HCT116 (cell line): ENCODE results near the gene CABYR. TPM values are rescaled to one million over a fixed set of nuclear protein-coding genes. Genes with fewer than 3 reads are reported as not detected.

Experiments used
- ATAC-seq: fragments of 200-7000 bp; cut with Tn5 transposase; 2 replicates; pipeline ENCODE4 v1.9.1; 2020; ENCODE audit warnings: mild to moderate bottlenecking, moderate library complexity
- BruUV-seq: library from RNA; stranded (reverse); fragments of 400-500 nt; replicated peaks from 2 replicates; lab custom pipeline; 2021; lab: Mats Ljungman, UMichigan
- CTCF ChIA-PET: fragments of 300-600 bp; sonication (Branson Sonifier 250); formaldehyde crosslinking; loops from one replicate; lab custom pipeline; 2021; ENCODE audit warnings: antibody characterized with exemption; lab: Charles Lee
- POLR2A ChIA-PET: fragments of 300-600, 350-600 bp; sonication (Branson Sonifier 250); formaldehyde crosslinking; loops from one replicate; lab custom pipeline; 2021; ENCODE audit warnings: antibody characterized with exemption; lab: Charles Lee
- RAD21 ChIA-PET, 2 experiments: fragments of 300-600 bp; sonication (Branson Sonifier 250); formaldehyde crosslinking; loops; one replicate each; lab custom pipeline; 2023; ENCODE audit warnings: low total read pairs in 2 of 2; ENCODE audit not compliant: uncharacterized antibody in 2 of 2, unreplicated experiment in 2 of 2, low non-redundant PET in 1 of 2; lab: Charles Lee
- DNase-seq: peaks from one replicate; pipeline ENCODE4 v3.0.0-alpha.2; 2010; ENCODE audit warnings: low read depth, low spot score
- H2AFZ ChIP-seq: fragments of 200-600 bp; shearing (Covaris generic), sonication (generic); 2 replicates; pipeline ENCODE4 v1.6.1; 2017; ENCODE audit warnings: low read depth, mixed run types, mixed read lengths, antibody characterized with exemption, low read length; ENCODE audit not compliant: poor library complexity, severe bottlenecking
- H3K27ac ChIP-seq: 2 replicates; pipeline ENCODE4 v1.5.1; 2012; ENCODE audit warnings: low read depth, low read length
- H3K27me3 ChIP-seq: fragments of 200-600 bp; sonication (generic); 2 replicates; pipeline ENCODE4 v1.6.1; 2016; ENCODE audit warnings: mixed run types, low read length, mixed read lengths; ENCODE audit not compliant: insufficient read depth
- H3K36me3 ChIP-seq, 2 experiments: fragments of 200-500 bp in 1 of 2; fragments of 200-600 bp in 1 of 2; sonication (Bioruptor generic) in 1 of 2; sonication (generic) in 1 of 2; 2 replicates each; pipeline versions ENCODE4 v1.5.1 to v1.6.1; 2014 to 2016; ENCODE audit warnings: low read length in 2 of 2, inconsistent platforms in 1 of 2, mixed read lengths in 1 of 2, mixed run types in 1 of 2; ENCODE audit not compliant: insufficient read depth in 2 of 2, control insufficient read depth in 1 of 2
- H3K4me1 ChIP-seq, 2 experiments: fragments of 200-600 bp in 1 of 2; sonication (generic) in 1 of 2; 2 replicates each; pipeline versions ENCODE4 v1.5.1 to v1.6.1; 2012 to 2017; ENCODE audit warnings: low read length in 2 of 2, inconsistent platforms in 1 of 2, mild to moderate bottlenecking in 1 of 2, mixed read lengths in 1 of 2, mixed run types in 1 of 2, moderate library complexity in 1 of 2; ENCODE audit not compliant: insufficient read depth in 2 of 2, control insufficient read depth in 1 of 2
- H3K4me2 ChIP-seq: fragments of 200-600 bp; sonication (generic); 2 replicates; pipeline ENCODE4 v1.6.1; 2017; ENCODE audit warnings: mixed run types, low read length, mixed read lengths
- H3K4me3 ChIP-seq, 2 experiments: fragments of 200-600 bp in 1 of 2; sonication (generic) in 1 of 2; replicated peaks in 1 of 2; 2 replicates each; pipeline ENCODE4 v1.5.1; 2011 to 2016; ENCODE audit warnings: low read length in 2 of 2, control low read depth in 1 of 2, low read depth in 1 of 2, mild to moderate bottlenecking in 1 of 2, mixed read lengths in 1 of 2, mixed run types in 1 of 2
- H3K79me2 ChIP-seq: fragments of 200-600 bp; sonication (generic); 2 replicates; pipeline ENCODE4 v1.6.1; 2017; ENCODE audit warnings: mild to moderate bottlenecking, mixed run types, low read length, moderate library complexity, mixed read lengths; ENCODE audit not compliant: insufficient read depth
- H3K9ac ChIP-seq: fragments of 200-600 bp; sonication (generic); 2 replicates; pipeline ENCODE4 v1.6.1; 2016; ENCODE audit warnings: low read length, mixed read lengths
- H3K9me2 ChIP-seq: fragments of 200-600 bp; sonication (generic), shearing (Covaris generic); 2 replicates; pipeline ENCODE4 v1.6.1; 2017; ENCODE audit warnings: mixed run types, mild to moderate bottlenecking, moderate library complexity; ENCODE audit not compliant: insufficient read depth
- H3K9me3 ChIP-seq, 2 experiments: fragments of 200-500 bp in 1 of 2; fragments of 200-600 bp in 1 of 2; sonication (Bioruptor generic) in 1 of 2; sonication (generic) in 1 of 2; 2 replicates each; pipeline ENCODE4 v1.6.1; 2014 to 2017; ENCODE audit warnings: low read length in 2 of 2, mixed read lengths in 2 of 2, inconsistent platforms in 1 of 2, low read depth in 1 of 2, mild to moderate bottlenecking in 1 of 2, mixed run types in 1 of 2, moderate library complexity in 1 of 2; ENCODE audit not compliant: control insufficient read depth in 1 of 2, insufficient read depth in 1 of 2
- H4K20me1 ChIP-seq: fragments of 200-600 bp; sonication (generic), shearing (Covaris generic); 2 replicates; pipeline ENCODE4 v1.6.1; 2017; ENCODE audit warnings: mixed run types, mild to moderate bottlenecking, moderate library complexity; ENCODE audit not compliant: insufficient read depth
- ATF3 ChIP-seq: IDR thresholded peaks from 2 replicates; pipeline ENCODE4 v1.6.1; 2012
- CBX3 ChIP-seq: IDR thresholded peaks from 2 replicates; pipeline ENCODE4 v1.6.1; 2012; ENCODE audit warnings: low read depth
- CEBPB ChIP-seq: IDR thresholded peaks from 2 replicates; pipeline ENCODE4 v1.6.1; 2012; ENCODE audit warnings: low read depth
- EGR1 ChIP-seq: IDR thresholded peaks from 2 replicates; pipeline ENCODE4 v1.6.1; 2012; ENCODE audit warnings: low read depth
- ELF1 ChIP-seq: IDR thresholded peaks from 2 replicates; pipeline ENCODE4 v1.6.1; 2012; ENCODE audit warnings: low read depth, borderline replicate concordance
- EZH2 ChIP-seq: fragments of 200-600 bp; sonication (generic); IDR thresholded peaks from 2 replicates; pipeline ENCODE4 v1.6.1; 2017; ENCODE audit warnings: antibody characterized with exemption, mixed run types
- EZH2phosphoT487 ChIP-seq: fragments of 200-600 bp; IDR thresholded peaks from 2 replicates; pipeline ENCODE4 v1.6.1; 2018; ENCODE audit warnings: antibody characterized with exemption, borderline replicate concordance
- FOSL1 ChIP-seq: IDR thresholded peaks from 2 replicates; pipeline ENCODE4 v1.6.1; 2012; ENCODE audit warnings: low read depth
- JUND ChIP-seq: IDR thresholded peaks from 2 replicates; pipeline ENCODE4 v1.6.1; 2012
- POLR2A ChIP-seq: IDR thresholded peaks from 2 replicates; pipeline ENCODE4 v1.7.0; 2011; ENCODE audit warnings: borderline replicate concordance; ENCODE audit not compliant: insufficient read depth, insufficient read length; ENCODE audit errors: extremely low read depth
- SIN3A ChIP-seq: IDR thresholded peaks from 2 replicates; pipeline ENCODE4 v1.6.1; 2012; ENCODE audit warnings: low read depth
- YY1 ChIP-seq: IDR thresholded peaks from 2 replicates; pipeline ENCODE4 v1.6.1; 2011; ENCODE audit warnings: low read length, low read depth, moderate library complexity, mild to moderate bottlenecking; ENCODE audit not compliant: insufficient replicate concordance; ENCODE audit errors: extremely low read depth
- ZFX ChIP-seq: fragments of 450-650 bp; IDR thresholded peaks from 2 replicates; pipeline ENCODE4 v1.6.1; 2017
- ZNF274 ChIP-seq: fragments of 200-500 bp; sonication (Bioruptor generic); IDR thresholded peaks from 2 replicates; pipeline ENCODE4 v1.6.1; 2014; ENCODE audit warnings: mild to moderate bottlenecking, low read depth, low read length, inconsistent platforms
- intact Hi-C: fragments of 100-400 bp; cut with micrococcal nuclease; formaldehyde crosslinking; loops from 2 replicates; pipeline ENCODE4 v1.10.0; 2022
- total RNA-seq: library from RNA; stranded (reverse); gene quantifications from one replicate; pipeline ENCODE4 v1.2.1, GENCODE V29; 2021; ENCODE audit not compliant: unreplicated experiment
- TF ChIP-seq, protein P1 (sequence below), 3 experiments: fragments of 200-600 bp in 1 of 3; sonication (generic) in 1 of 3; IDR thresholded peaks in 2 of 3; conservative IDR thresholded peaks in 1 of 3; 2 replicates each; pipeline ENCODE4 v1.5.1; 2012 to 2017; ENCODE audit warnings: low read depth in 2 of 3, low read length in 2 of 3, antibody characterized with exemption in 1 of 3, borderline replicate concordance in 1 of 3, control low read depth in 1 of 3, mild to moderate bottlenecking in 1 of 3, mixed read lengths in 1 of 3, mixed run types in 1 of 3, moderate library complexity in 1 of 3; ENCODE audit not compliant: insufficient read depth in 1 of 3
- TF ChIP-seq, protein P2 (sequence below): IDR thresholded peaks from 2 replicates; pipeline ENCODE4 v1.6.1; 2012
- TF ChIP-seq, protein P3 (sequence below): IDR thresholded peaks from 2 replicates; pipeline ENCODE4 v1.6.1; 2012; ENCODE audit warnings: low read depth

The CABYR gene
- total RNA-seq, 1 experiment from 2014 or later, result not detected

DNA sequence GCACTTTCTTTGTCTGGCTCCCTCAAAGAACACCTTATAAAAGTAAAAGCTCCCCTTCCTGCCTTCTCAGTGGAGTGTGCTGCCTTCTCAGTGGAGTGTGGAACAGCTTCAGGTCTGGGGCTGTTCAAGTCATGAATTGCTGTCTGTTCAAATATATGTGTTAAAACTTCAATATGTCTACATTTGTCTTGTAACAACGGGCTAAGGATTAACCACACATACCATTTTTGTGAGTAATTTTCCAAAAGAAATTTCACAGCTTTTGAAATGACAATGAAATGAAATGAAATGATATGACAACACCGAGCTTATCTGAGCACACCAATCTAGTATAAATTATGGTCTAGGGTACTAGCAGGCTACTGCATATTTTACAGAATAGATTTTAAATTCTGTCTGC lies 42.9 kb downstream of the CABYR start:
- Histone ChIP-seq H2AFZ (no peak overlapping the region), H3K27ac (no peak overlapping the region), H3K27me3 (no peaks in the 10 kb centered on the region), H3K9me2 (no peaks in the 10 kb centered on the region), H3K4me1 (peaks cover 0 to 15% of the 10 kb centered on the region in 2 experiments; a peak in 2 of 4 replicates), H3K36me3 (no peaks in the 10 kb centered on the region), H3K9me3 (no peaks in the 10 kb centered on the region), H3K4me2 (no peak overlapping the region), H3K79me2 (no peaks in the 10 kb centered on the region), H4K20me1 (no peaks in the 10 kb centered on the region), H3K4me3 (no peak overlapping the region), H3K9ac (no peak overlapping the region)
- intact Hi-C loops, result no loop called here
- ChIA-PET RAD21 (no interaction called here), CTCF (no interaction called here), POLR2A (no interaction called here)
- no peak for TF ChIP-seq ZFX
- TF ChIP-seq YY1, result no peak
- no peak for TF ChIP-seq EZH2phosphoT487
- TF ChIP-seq JUND, result no peak
- no peak for TF ChIP-seq ZNF274
- TF ChIP-seq EGR1, result no peak
- no peak for TF ChIP-seq ATF3
- TF ChIP-seq POLR2A, result no peak
- no peak for TF ChIP-seq SIN3A
- TF ChIP-seq, protein P1, sequence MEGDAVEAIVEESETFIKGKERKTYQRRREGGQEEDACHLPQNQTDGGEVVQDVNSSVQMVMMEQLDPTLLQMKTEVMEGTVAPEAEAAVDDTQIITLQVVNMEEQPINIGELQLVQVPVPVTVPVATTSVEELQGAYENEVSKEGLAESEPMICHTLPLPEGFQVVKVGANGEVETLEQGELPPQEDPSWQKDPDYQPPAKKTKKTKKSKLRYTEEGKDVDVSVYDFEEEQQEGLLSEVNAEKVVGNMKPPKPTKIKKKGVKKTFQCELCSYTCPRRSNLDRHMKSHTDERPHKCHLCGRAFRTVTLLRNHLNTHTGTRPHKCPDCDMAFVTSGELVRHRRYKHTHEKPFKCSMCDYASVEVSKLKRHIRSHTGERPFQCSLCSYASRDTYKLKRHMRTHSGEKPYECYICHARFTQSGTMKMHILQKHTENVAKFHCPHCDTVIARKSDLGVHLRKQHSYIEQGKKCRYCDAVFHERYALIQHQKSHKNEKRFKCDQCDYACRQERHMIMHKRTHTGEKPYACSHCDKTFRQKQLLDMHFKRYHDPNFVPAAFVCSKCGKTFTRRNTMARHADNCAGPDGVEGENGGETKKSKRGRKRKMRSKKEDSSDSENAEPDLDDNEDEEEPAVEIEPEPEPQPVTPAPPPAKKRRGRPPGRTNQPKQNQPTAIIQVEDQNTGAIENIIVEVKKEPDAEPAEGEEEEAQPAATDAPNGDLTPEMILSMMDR (IDR thresholded peaks at IDR 0.05 in 2 of 3, conservative IDR thresholded peaks at IDR 0.05 in 1 of 3; ENCODE audit: borderline replicate concordance in 1 of 3, insufficient read depth in 1 of 3, low read depth in 2 of 3, low read length in 2 of 3), result no peak
- TF ChIP-seq, protein P2, sequence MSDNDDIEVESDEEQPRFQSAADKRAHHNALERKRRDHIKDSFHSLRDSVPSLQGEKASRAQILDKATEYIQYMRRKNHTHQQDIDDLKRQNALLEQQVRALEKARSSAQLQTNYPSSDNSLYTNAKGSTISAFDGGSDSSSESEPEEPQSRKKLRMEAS, result no peak
- no peak for TF ChIP-seq EZH2
- TF ChIP-seq FOSL1, result no peak
- TF ChIP-seq, protein P3, sequence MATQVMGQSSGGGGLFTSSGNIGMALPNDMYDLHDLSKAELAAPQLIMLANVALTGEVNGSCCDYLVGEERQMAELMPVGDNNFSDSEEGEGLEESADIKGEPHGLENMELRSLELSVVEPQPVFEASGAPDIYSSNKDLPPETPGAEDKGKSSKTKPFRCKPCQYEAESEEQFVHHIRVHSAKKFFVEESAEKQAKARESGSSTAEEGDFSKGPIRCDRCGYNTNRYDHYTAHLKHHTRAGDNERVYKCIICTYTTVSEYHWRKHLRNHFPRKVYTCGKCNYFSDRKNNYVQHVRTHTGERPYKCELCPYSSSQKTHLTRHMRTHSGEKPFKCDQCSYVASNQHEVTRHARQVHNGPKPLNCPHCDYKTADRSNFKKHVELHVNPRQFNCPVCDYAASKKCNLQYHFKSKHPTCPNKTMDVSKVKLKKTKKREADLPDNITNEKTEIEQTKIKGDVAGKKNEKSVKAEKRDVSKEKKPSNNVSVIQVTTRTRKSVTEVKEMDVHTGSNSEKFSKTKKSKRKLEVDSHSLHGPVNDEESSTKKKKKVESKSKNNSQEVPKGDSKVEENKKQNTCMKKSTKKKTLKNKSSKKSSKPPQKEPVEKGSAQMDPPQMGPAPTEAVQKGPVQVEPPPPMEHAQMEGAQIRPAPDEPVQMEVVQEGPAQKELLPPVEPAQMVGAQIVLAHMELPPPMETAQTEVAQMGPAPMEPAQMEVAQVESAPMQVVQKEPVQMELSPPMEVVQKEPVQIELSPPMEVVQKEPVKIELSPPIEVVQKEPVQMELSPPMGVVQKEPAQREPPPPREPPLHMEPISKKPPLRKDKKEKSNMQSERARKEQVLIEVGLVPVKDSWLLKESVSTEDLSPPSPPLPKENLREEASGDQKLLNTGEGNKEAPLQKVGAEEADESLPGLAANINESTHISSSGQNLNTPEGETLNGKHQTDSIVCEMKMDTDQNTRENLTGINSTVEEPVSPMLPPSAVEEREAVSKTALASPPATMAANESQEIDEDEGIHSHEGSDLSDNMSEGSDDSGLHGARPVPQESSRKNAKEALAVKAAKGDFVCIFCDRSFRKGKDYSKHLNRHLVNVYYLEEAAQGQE, result no peak
- TF ChIP-seq CBX3, result no peak
- no peak for TF ChIP-seq CEBPB
- TF ChIP-seq ELF1, result no peak
- BruUV-seq, result no TSS peak
- no peak for ATAC-seq
- no peak for DNase-seq
